Coronary artery (tissue), 2 donors: ENCODE results near the gene SCAMP4.
"Not testable (repeated sequence)": the region's sequence is repeated elsewhere in the genome, so short reads cannot be mapped to it uniquely, and the experiment has no call there.

ENCODE experiments used
- DNase-seq: peaks from one replicate; pipeline ENCODE4 v3.0.0-alpha.2; 2017; ENCODE audit warnings: low spot score
- H3K27ac ChIP-seq, 2 donors: fragments of 200-600 bp; sonication (generic); one replicate each; pipeline ENCODE4 v1.5.1; 2016 to 2019
- H3K4me3 ChIP-seq: fragments of 200-600 bp; sonication (generic); 2 replicates; pipeline ENCODE4 v1.5.1; 2016; ENCODE audit warnings: mild to moderate bottlenecking, moderate library complexity
- TF ChIP-seq, protein P1 (sequence below): fragments of 200-600 bp; sonication (generic); IDR thresholded peaks from one replicate; pipeline ENCODE4 v1.5.1; 2019; ENCODE audit warnings: antibody characterized with exemption

The SCAMP4 gene

DNA sequence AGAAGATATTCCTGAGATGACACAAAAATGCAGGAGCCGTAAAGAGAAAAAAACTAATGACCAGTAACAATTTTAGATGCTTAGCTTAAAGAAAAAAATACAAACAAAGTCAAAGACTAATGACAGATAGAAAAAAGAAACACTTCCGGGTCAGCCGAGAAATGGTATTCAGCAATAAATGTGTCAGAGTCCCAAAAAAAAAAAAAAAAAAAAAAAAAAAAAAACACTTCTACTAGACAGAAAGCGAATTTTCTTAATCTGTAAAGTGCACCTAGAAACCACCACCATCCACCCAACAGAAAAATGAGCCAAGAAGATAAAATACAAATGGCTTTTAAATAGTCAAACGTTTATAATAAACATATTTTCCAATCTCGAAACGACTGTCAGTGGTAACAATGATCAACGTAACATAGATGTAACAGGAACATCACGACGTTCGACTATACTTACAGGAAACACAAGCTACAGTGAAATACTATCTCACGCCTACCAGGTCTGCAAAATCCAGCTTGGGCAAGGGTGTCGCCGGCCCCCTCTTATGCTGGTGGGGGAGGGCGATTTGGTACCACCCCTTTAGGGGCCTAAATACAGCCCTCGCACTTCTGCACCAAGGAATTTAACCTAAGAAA, 30.5 kb upstream of the SCAMP4 start:
- no peak for DNase-seq
- TF ChIP-seq, protein P1, sequence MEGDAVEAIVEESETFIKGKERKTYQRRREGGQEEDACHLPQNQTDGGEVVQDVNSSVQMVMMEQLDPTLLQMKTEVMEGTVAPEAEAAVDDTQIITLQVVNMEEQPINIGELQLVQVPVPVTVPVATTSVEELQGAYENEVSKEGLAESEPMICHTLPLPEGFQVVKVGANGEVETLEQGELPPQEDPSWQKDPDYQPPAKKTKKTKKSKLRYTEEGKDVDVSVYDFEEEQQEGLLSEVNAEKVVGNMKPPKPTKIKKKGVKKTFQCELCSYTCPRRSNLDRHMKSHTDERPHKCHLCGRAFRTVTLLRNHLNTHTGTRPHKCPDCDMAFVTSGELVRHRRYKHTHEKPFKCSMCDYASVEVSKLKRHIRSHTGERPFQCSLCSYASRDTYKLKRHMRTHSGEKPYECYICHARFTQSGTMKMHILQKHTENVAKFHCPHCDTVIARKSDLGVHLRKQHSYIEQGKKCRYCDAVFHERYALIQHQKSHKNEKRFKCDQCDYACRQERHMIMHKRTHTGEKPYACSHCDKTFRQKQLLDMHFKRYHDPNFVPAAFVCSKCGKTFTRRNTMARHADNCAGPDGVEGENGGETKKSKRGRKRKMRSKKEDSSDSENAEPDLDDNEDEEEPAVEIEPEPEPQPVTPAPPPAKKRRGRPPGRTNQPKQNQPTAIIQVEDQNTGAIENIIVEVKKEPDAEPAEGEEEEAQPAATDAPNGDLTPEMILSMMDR, result no peak
- peak overlapping the region in 1 of 2 donors; percentile 97 for H3K27ac ChIP-seq
- peak overlapping the region; percentile 98 for H3K4me3 ChIP-seq

DNA sequence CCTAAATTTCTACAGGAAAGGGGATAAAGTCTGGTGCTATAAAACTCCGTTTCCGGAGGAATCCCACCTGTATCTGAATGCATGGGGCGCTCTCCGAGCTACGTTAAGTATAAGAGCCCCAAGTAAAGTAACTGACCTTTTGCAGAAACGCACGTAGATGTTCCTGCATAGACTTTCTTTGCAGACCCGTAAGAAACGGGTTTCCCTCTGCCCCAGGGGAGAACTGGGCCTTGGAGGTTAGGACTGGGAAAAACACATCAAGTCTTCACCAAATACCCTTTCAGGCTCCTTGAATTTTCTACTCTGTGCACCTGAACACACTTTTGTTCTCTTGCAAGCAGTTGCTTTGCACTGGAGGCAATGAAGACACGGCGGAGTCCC, 29.9 kb upstream of the SCAMP4 start:
- H3K27ac ChIP-seq, result peak overlapping the region; percentile 96 to 97
- not testable (repeated sequence) for DNase-seq
- peak overlapping the region; percentile 98 for H3K4me3 ChIP-seq

DNA sequence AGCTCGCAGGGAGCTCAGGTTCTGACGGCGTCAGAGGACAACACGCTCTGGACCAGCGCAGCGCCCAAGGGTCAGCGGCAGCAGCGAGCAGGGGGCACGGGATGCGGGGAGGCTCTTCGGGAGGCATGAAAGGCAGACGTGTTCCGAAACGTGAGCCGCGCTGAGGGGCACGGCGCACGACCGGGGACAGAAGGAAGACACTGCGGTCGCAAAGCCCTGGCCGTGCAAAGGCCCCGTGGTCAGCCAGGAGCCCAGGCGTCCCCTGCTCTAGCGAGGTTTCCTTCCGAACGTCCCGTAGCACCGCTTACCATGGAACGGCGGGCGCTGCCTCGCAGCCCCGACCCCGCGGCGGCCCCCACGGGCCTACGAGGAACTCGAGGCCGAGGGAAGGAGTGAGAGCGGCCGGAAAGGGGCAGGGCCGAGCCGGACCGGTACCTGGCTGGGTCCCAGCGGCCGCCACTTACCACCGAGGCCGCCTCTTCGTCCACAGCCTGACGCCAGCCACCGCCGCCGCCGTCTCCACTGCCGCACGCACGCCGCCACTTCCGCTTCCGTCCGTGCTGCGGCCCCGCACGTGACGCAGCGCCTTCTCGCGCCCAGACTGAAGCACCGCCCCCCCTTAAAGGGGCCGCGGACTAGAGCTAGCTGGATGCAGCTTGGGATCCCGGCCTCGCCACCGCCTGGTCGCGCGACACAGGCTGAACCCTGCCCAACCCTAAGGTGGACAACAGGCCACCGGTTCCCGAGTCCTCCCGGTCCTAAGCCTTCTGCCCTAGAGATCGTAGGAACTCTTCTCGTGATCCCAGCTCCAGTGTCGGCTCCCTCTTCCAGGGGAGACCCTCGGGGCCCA, 29.3 kb upstream of the SCAMP4 start:
- peak; percentile 90 for DNase-seq
- TF ChIP-seq, protein P1, result no peak
- Histone ChIP-seq H3K4me3 (peak overlapping the region; percentile 98), H3K27ac (peak overlapping the region; percentile 96 to 97)

DNA sequence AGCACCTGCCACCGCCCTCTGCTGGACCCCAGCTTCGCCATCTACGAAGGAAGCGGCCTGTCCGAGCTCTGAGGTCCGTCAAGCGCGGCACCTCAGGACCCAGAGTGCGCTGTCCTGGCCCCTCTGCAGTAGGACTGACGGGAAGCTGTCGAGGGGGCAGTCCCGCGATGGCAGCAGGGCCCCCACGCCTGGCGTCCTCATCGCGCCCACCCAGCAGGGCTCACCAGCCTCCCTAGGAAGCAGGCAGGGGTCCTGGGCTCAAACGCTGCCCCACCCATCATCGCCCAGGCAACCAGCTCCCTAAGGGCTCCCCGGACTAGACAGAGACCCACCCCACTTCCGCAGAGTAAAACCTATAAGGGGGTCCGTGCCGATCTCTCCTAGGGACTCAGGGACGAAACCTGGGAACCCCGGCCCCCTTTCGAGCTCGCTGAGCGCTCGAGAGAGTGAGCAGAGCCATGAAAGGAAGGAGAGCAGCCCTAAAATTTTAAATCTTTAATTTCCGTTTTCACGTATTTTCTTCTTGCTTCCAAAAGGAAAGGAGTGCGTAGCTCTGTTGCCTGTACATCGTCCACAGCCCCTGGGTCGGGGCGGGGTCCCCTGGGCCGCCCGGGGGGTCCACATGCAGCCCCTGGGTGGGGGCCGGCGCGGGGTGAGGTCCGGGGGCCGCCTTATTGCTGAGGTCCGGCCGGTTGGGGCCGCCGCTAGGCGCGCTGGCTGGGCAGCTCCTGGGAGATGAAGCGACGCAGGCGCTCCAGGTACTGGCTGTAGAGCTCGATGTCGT, 28.5 kb upstream of the SCAMP4 start:
- not testable (repeated sequence) for DNase-seq
- H3K4me3 ChIP-seq, result peak overlapping the region; percentile 98
- peak overlapping the region; percentile 96 to 97 for H3K27ac ChIP-seq

DNA sequence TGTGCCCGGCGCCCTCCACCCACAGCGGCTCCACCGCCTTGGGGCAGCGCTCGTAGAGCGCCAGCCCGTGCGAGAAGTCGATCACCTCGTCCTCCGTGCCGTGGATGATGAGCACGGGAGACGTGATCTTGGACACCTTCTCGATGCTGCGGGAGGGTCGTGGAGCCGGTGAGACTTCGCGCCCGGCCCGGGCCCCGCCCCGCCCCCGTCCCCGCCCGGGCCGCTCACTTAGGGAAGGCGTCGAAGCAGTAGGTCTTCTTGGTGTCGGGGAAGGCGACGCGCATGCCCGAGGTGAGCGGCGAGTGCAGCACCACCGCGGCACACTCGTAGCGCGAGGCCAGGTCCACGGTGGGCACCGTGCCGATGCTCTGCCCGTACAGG, 27.9 kb upstream of the SCAMP4 start:
- DNase-seq, H3K4me3 ChIP-seq, H3K27ac ChIP-seq: not testable (repeated sequence)

DNA sequence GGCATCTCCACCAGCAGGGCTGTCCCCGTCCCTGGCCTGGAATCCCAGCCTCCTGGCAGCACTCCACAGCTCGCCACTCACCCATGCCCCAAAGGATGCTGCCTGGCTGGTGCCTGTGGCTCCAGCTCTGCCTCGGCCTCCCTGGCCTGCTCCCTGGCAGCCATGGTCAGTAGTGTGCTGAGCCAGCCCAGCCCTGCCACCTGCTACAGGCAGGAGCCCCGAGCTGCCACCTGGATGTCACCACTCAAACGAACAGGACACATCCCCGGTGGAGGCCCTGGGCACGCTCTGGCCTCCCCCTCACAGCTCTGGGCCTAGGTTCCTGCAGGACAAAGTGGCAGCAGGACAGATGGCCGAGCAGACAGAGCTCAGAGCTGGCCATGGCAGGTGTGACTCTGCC, 26.6 kb upstream of the SCAMP4 start:
- not testable (repeated sequence) for DNase-seq

DNA sequence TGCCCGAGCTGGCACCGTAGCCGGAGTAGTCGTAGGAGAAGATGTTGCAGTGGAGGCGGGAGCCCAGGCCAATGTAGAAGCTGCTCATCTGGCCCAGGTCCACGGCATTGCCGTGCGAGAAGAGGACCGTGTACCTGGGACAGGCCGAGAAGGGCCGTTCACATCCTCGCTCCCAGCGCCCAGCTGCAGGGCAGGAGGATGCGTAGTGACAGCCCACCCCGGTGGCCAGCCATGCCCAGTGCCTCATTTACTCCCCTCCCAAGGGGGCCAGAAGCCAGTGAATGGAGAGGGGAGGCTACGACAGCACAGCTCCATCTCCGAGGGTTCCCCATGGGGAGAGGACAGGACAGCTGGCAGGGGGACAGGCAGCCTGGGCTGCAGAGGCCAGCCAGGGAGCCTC, 25.2 kb upstream of the SCAMP4 start:
- not testable (repeated sequence) for H3K4me3 ChIP-seq, H3K27ac ChIP-seq, DNase-seq

More for the DNA sequence above, 26.6 kb upstream of the SCAMP4 start:
- H3K27ac ChIP-seq, H3K4me3 ChIP-seq: not testable (repeated sequence)

DNA sequence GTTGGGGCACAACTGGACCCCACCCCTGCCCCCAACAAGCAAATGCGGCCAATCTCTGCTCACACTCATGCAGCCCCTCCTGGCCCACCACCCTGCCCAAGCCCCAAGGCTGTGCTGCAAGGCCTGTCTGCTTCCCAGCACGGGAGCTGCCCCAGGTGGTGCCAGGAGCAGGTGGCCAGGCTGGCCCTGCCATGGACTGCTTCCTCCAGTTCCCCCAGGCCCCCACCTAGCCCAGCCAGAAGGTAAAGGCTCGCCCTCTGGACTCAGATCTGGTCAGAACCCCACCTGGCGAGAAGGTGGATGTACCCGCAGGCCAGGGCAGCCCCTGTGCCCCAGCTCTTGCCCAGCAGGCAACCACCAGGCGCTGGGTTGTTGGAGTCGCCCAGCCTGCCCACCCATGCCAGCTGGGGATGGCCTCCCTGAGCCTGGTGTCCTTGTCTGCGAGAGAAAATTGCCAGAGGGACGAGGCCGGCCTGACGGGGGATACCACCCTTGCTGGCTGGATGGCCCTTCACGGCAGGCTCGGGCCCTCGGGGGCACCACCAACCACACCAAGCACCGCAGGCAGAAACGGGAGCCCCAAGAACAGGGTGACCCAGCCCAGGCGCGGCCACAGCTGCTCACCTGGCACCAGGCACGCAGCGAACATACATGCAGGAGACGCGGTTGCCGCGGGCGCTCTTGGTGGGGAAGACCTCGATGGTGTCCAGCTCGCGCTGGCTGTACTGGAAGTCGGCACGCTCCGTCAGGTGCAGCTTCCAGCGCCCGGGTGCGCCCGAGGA, 24.4 kb upstream of the SCAMP4 start:
- peak overlapping the region; percentile 88 for H3K4me3 ChIP-seq
- TF ChIP-seq, protein P1, result no peak
- H3K27ac ChIP-seq, result peak overlapping the region in 1 of 2 donors; percentile 21
- DNase-seq, result no peak

DNA sequence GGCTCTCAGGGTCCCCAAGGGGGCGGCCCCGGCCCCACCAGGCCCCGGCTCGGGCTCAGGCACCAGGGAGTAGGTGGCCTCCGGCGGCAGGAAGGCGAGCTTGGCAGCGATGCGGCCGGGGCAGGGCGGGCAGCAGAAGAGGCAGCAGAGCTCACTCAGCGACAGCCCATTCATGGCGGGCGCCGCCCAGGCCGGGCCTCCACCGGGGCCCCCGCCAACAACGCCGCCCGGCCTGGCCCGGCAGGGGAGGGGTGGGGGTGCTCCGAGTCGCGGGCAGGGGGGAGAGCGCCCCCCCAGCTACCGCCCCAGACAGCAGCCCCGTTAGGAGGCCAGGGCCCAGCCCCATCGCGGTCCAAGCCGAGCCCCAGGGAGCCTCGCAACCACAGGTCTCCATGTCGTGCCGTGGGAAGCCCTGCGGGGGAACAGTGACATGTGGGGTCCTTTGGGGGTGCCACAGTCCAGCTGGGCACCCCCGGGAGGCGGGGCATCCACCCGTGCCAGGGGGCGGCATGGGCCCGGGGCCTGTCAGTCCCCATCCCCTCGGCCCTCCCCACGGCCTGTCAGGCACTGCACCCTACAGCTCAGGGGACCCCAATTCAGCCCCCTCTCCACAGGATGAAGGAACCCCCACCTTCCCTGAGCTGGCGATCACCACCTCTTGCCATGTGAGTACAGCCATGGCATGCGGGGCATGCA, 23.7 kb upstream of the SCAMP4 start:
- peak overlapping the region; percentile 88 for H3K4me3 ChIP-seq
- DNase-seq, result not testable (repeated sequence)
- peak overlapping the region in 1 of 2 donors; percentile 90 for H3K27ac ChIP-seq
